ENCODE data around the gene MRPL32.
"Not testable (repeated sequence)": the region's sequence is repeated elsewhere in the genome, so short reads cannot be mapped to it uniquely, and the experiment has no call there.

The MRPL32 gene

DNA sequence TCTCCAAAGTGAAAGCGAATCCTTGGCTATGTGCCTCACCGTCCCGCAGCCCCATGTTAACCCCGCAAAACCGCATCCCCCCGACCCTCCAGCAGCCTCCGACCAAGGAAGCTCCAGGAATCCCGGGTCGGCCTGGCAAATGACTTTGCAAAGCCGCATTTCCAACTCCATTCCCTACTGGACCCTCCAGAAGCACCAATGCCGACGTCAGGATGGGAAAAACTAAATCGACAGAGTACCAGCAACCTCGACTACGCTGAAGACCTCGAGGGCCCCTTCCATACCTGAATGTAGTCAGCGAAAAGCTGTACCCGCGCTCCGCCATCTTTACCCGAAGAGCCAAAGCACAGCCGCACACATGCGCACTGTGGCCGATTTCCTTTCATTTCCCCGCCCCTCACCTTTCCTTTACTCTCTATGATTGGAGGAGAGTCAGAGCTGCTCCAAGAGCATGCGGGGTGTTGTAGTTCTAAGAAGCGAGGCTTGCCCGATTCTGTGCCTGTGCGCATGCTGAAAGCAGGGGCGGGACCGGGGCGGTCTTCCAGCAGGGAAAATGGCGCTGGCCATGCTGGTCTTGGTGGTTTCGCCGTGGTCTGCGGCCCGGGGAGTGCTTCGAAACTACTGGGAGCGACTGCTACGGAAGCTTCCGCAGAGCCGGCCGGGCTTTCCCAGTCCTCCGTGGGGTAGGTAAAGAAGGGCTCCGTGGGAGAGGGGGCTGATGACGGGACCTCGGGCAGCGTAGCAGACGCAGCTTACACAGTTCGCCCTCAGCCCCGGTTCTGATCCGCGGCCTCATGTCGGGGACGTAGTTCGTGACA lies at the start of gene MRPL32, which contains the start of gene PSMA2:
MRPL32 (plus strand) TSS at position 543 of the 818 bp plus-strand sequence; CDS start at position 554, 11 bp downstream.
PSMA2 (minus strand) TSS at position 341 of the 818 bp plus-strand sequence; CDS start at position 325, 16 bp downstream.
- peak within 1 kb of the TSS; percentile 94 for H3K4me3 ChIP-seq
- peak within 1 kb of the TSS; percentile 83 to 89 for H3K27ac ChIP-seq
- peak; percentile 96 for DNase-seq (ENCODE audit: low spot score)
- TF ChIP-seq, protein P1, sequence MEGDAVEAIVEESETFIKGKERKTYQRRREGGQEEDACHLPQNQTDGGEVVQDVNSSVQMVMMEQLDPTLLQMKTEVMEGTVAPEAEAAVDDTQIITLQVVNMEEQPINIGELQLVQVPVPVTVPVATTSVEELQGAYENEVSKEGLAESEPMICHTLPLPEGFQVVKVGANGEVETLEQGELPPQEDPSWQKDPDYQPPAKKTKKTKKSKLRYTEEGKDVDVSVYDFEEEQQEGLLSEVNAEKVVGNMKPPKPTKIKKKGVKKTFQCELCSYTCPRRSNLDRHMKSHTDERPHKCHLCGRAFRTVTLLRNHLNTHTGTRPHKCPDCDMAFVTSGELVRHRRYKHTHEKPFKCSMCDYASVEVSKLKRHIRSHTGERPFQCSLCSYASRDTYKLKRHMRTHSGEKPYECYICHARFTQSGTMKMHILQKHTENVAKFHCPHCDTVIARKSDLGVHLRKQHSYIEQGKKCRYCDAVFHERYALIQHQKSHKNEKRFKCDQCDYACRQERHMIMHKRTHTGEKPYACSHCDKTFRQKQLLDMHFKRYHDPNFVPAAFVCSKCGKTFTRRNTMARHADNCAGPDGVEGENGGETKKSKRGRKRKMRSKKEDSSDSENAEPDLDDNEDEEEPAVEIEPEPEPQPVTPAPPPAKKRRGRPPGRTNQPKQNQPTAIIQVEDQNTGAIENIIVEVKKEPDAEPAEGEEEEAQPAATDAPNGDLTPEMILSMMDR (IDR thresholded peaks at IDR 0.05), result no peak

DNA sequence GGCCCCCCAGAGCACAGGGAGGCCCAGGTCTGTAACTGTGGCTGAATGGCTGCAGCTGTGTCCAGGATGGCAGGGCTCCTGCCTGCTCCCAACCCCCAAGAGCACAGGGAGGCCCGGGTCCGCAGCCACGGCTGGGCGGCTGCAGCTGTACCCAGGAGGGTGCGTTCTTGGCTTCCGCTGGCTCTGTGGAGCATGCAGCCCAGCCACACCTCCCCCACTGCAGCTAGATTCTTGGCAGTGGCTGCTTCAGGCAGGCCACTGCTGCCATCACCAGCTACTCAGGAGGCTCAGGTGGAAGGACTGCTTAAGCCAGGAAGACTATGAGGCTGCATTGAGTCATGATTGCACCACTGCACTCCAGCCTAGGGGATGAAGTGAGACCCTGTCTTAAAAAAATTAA lies 48.2 kb upstream of the MRPL32 start:
- DNase-seq (ENCODE audit: low spot score), result no peak
- TF ChIP-seq, protein P1 (IDR thresholded peaks at IDR 0.05), result no peak
- H3K27ac ChIP-seq, result no peak overlapping the region
- no peak overlapping the region for H3K4me3 ChIP-seq

DNA sequence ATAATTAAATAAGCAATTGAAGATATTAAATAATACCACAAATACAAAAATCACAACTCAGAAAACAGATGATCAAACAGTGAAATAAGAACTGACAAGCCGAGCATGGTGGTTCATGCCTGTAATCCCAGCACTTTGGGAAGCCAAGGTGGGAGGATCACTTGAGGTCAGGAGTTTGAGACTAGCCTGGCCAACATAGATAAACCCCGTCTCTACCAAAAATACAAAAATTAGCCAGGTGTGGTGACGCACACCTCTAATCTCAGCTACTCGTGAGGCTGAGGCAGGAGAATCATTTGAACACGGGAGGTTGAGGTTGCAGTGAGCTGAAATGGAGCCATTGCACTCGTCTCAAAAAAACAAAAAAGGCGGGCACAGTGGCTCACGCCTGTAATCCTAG lies 47.0 kb upstream of the MRPL32 start:
- H3K4me3 ChIP-seq; DNase-seq (ENCODE audit: low spot score); H3K27ac ChIP-seq: not testable (repeated sequence)

DNA sequence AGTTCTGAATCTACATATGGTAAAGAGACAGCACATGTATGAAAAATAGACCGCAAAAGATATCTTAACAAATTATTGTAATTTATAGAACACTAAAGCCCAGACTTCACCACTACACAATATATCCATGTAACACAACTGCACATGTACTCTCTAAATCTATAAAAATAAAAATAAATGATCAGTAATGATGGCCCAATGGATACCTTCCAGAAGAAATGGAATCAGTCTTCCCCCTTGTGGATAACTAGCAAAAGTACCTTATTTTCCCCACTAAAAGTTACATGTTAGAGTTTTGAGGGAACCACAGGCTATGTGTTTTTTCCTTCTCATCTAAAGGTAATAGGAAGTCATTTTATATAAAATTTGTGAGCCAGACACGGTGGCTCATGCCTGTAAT lies 46.0 kb upstream of the MRPL32 start:
- DNase-seq (ENCODE audit: low spot score), result no peak
- TF ChIP-seq, protein P1 (IDR thresholded peaks at IDR 0.05), result no peak
- Histone ChIP-seq H3K4me3 (no peak overlapping the region), H3K27ac (no peak overlapping the region)

DNA sequence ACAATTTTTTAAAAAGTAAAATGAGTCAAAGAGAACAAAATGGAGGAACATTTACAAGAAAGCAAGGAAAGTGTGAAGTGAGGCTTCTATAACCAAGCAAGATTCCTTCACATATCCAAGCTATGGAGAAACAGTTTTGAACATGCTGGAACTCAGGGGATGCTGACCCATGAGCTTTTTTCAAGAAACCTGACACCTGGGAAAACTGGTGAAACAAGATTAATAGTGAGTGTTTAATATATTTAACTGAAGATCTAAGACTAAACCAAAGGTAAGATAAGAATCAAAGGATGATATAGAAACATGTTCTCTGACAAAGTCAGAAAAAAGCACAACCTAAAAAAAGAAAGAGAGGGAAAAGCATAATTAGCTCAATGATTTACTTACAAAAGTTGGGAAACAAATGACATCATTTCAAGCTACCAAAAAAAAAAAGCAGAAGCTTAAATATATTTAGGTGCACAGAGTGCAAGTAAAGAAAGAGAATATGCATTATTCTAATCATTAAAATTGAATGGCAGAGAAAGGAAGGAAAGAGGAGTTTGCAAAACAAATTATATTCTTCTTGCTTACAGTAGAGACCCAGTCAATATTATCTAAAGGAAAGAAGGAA lies 45.2 kb upstream of the MRPL32 start:
- Histone ChIP-seq H3K27ac (no peak overlapping the region), H3K4me3 (no peak overlapping the region)
- TF ChIP-seq, protein P1 (IDR thresholded peaks at IDR 0.05), result no peak
- no peak for DNase-seq (ENCODE audit: low spot score)

DNA sequence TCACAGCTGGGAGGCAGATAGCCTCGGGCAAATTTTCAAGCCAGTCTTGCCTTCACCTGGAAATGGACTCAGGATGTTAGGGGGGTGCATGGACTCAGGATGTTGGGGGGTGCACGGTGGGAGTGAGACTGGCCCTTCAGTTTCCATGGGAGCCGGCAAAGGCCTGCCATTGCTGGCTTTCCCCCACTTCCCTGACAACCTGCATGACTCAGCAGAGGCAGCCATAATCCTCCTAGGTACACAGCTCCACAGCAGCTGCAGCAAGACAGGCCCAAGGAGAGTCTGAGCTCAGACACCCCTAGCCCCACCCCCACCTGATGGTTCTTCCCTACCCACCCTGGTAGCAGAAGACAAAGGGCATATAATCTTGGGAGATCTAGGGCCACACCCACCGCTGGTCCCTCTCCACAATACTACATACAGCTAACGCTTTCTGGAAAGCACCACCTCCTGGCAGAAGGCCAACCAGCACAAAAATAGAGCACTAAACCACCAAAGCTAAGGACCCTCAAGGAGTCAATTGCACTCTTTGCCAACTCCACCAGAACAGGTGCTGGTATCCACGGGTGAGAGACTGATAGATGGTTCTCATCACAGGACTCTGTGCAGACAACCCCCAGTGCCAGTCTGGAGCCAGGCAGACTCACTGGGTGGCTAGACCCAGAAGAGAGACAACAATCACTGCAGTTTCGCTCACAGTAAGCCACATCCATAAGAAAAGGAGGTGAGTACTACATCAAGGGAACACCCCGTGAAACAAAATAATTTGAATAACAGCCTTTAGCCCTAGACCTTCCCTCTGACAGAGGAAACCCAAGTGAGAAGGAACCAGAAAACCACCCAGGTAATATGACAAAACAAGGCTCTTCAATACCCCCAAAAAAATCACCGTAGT lies 38.6 kb upstream of the MRPL32 start:
- no peak overlapping the region for H3K4me3 ChIP-seq
- no peak overlapping the region for H3K27ac ChIP-seq
- TF ChIP-seq, protein P1 (IDR thresholded peaks at IDR 0.05), result no peak
- no peak for DNase-seq (ENCODE audit: low spot score)

DNA sequence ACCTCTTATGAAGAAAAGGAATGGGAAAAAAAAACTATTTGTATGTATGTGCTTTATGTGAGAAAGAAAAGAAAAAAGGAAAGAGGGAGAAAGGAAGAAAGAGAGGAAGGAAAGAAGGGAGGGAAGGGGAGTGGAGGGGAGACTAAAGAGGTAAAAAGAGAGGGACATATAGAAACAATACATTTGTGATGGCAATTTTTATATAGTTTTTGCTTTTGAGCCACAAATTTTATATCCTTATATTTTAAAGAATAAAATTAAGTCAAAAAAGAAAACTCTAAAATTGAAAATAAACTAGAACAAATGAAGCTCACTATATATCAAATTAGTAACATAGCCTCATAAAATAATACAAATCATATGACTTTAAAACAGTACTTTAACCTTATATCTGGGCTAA lies 31.3 kb upstream of the MRPL32 start:
- Histone ChIP-seq H3K4me3 (no peak overlapping the region), H3K27ac (no peak overlapping the region)
- DNase-seq (ENCODE audit: low spot score), result no peak
- TF ChIP-seq, protein P1 (IDR thresholded peaks at IDR 0.05), result no peak

Measured in coronary artery (tissue), 2 donors.